ENCODE measurements around the gene PRELP. TPM values are rescaled to one million over a fixed set of nuclear protein-coding genes. Genes with fewer than 3 reads are reported as not detected.

Gene PRELP
- total RNA-seq, 1 donor: 1.4 TPM

DNA sequence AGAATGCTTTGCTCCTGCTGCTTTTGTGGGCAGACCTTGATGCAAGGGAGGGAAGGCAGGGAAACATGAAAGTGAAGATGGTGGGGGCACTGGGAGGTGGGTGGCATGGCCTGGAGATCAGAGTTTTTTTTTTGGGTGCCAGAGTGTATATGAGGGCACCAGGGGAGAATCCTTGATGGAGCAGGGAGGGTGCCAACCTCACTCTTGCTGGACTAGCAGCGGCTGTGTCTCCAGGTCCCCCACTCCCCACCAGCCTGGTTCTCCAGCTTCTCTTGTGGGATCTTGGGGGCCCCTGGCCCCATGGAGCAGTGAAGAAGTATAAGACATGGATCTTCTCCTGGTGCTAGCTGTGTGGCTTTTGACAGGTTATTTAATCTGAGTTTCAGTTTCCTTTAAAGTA lies 13.5 kb upstream of the PRELP start:
- TF ChIP-seq, protein P1, sequence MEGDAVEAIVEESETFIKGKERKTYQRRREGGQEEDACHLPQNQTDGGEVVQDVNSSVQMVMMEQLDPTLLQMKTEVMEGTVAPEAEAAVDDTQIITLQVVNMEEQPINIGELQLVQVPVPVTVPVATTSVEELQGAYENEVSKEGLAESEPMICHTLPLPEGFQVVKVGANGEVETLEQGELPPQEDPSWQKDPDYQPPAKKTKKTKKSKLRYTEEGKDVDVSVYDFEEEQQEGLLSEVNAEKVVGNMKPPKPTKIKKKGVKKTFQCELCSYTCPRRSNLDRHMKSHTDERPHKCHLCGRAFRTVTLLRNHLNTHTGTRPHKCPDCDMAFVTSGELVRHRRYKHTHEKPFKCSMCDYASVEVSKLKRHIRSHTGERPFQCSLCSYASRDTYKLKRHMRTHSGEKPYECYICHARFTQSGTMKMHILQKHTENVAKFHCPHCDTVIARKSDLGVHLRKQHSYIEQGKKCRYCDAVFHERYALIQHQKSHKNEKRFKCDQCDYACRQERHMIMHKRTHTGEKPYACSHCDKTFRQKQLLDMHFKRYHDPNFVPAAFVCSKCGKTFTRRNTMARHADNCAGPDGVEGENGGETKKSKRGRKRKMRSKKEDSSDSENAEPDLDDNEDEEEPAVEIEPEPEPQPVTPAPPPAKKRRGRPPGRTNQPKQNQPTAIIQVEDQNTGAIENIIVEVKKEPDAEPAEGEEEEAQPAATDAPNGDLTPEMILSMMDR (IDR thresholded peaks at IDR 0.05; ENCODE audit: insufficient read depth, low read length): no peak
- no peak for DNase-seq (ENCODE audit: low read depth)
- no peak overlapping the region for H3K4me3 ChIP-seq (ENCODE audit: low read depth, low read length)

DNA sequence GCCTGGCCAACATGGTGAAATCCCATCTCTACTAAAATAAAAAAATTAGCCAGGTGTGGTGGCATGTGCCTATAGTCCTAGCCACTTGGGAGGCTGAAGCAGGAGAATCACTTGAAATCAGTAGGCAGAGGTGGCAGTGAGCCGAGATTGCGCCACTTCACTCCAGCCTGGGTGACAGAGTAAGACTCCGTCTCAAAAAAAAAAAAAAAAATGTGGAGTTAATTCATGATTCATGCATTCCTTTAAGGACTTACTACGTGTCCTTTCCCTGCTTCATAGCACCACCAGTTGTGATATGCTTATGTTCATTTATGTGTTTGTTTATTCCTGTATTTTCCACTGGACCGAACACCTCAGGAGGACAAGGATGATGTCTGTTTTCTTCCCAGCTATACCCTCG lies 12.7 kb upstream of the PRELP start:
- TF ChIP-seq, protein P1 (IDR thresholded peaks at IDR 0.05; ENCODE audit: insufficient read depth, low read length): no peak
- DNase-seq (ENCODE audit: low read depth): peak; percentile 80

DNA sequence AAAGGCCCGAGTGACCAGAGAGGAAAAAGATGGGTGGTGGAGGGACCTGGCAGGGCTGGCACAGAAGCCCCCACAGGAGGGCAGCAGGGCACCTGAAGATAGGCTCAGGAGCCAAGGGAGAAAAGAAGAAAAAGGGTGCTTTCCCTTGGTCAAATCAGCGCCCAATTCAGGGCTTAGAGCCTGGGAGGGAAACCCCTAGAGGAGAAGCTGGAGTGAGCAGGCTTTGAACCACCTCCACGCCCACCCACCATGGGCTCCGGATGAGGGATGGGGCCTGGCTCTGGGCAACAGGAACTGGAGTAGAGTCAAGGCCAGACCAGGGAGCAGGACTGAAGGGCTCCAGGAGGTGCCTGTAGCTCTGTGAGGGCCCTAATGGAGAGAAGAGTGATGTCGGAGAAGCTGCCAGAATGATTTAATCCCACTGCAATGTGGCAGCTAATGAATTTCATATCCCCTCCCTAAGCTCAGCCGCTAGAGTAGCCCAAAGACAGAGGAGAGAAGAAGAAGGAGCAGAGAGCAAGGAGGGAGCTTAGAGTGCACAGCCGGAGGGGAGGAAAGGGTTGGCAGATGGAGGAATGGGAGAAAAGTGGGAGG lies 12.0 kb upstream of the PRELP start:
- no peak overlapping the region for H3K4me3 ChIP-seq (ENCODE audit: low read depth, low read length)

More for the DNA sequence above, 12.7 kb upstream of the PRELP start:
- no peak overlapping the region for H3K4me3 ChIP-seq (ENCODE audit: low read depth, low read length)

DNA sequence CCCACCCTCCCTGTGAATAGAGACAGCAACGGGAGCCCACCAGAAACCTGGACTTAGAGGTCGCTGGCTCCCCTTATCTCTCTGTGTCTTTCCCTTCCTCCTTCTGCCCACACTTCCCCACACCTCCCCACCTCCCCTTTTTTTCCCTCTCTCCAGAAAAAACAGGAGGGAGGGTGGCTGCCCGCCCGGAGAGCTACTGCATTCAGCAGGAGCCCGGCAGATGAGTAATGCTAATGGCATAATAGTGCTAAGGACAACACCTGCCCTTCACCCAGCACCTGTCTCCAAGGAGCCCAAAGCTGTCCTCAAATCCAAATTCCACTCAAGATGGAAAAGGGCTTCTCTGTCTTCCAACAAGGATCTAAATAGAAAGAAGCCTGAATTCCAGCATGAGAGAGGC lies 11.4 kb upstream of the PRELP start:
- no peak overlapping the region for H3K4me3 ChIP-seq (ENCODE audit: low read depth, low read length)
- DNase-seq (ENCODE audit: low read depth): no peak
- TF ChIP-seq, protein P1 (IDR thresholded peaks at IDR 0.05; ENCODE audit: insufficient read depth, low read length): no peak

More for the DNA sequence above, 12.0 kb upstream of the PRELP start:
- TF ChIP-seq, protein P1 (IDR thresholded peaks at IDR 0.05; ENCODE audit: insufficient read depth, low read length): peak; percentile 15
- DNase-seq (ENCODE audit: low read depth): peak; percentile 83

DNA sequence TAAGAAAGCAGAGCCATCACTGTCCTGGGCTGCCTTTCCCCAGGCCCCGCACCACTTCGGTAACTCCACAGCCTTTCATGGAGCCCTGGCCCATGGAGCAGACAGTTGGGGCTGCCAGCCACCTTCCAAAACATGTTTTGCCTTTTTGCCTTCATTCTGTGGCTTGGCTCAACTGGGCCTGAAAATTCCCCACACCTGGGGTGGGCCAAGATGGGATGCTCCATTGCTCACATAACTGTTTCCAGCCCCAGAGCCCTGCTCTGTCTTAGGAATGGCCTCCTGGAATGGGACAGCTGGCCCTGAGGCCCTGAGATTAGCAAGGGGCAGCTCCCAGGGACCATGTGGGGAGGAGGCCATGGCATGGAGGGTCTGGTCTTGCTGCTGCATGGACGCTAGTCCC lies 10.9 kb upstream of the PRELP start:
- no peak overlapping the region for H3K4me3 ChIP-seq (ENCODE audit: low read depth, low read length)
- TF ChIP-seq, protein P1 (IDR thresholded peaks at IDR 0.05; ENCODE audit: insufficient read depth, low read length): no peak
- DNase-seq (ENCODE audit: low read depth): no peak

DNA sequence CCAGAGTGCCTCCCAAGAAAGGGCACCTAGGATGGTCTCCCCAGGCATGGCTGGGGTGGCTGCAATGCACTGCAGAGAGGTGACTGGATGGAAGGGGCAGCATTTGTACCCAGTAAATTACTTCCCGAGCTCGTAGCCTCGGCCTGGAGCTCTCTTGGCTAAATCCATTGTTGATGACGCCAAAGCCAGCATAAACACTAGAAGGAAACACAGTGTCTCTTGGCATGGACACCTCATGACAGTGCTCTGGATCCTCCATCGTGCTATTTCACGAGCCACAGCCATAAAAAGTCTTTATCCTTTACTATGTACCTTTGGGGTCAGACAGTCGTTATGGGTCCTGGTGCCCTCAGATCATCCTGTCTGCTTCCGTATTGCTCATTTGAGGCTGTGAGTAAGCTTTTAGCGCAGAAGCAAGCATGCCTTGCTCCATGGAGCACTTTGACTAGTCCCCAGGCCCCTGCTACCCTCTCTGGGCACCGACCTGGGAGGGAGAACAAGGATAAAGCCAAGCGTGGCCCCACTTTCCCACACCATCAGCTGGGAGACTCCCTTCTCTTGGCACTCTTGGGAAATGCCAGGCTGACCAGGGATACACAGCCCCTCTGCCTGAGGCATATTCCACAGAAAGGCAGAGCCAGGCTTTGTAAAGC lies 10.3 kb upstream of the PRELP start:
- no peak overlapping the region for H3K4me3 ChIP-seq (ENCODE audit: low read depth, low read length)
- TF ChIP-seq, protein P1 (IDR thresholded peaks at IDR 0.05; ENCODE audit: insufficient read depth, low read length): no peak
- no peak for DNase-seq (ENCODE audit: low read depth)

Data from fibroblast of the aortic adventitia (primary cell).